Measurements from ENCODE around the gene RRP36.

DNA sequence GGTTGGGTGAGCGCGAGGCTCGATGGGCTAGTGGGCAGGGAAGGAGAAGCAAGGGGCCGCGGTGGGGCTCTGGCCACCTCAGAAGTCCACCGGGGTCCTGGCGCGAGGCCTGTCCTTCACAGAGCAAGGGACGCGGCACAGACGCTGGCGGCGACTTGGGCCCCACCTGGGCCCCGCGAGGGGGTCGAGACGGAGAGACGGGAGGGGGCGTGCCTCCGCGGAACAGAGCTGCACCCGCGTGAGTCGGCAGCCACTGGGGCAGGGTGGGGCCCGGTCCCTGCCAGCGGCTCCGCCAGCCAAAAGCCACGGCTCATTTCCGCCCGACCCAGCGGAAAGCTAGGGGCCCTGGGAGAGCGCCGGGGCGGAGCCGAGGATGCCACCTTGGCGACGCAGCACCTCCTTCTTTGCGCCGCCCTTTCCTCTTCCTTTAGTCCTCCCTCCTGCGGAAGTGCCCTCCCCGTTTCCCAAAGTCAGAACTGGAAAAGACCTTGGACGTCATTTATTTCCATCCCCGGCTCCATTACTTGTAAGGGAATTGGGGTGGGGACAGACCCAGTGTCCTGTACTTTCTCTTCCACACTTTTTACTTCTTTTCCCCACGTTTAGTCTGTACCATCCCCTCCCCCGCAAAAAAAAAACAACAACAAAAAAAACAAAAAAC lies 32.3 kb downstream of the RRP36 start, which contains the start of gene CUL7:
- no peak for TF ChIP-seq GATA3 (IDR thresholded peaks at IDR 0.05; ENCODE audit: low read depth, low read length)
- TF ChIP-seq GATA2 (IDR thresholded peaks at IDR 0.05; ENCODE audit: low read depth, low read length) = no peak
